ENCODE data around the gene ZNF75A. TPM values are rescaled to one million over a fixed set of nuclear protein-coding genes. Genes with fewer than 3 reads are reported as not detected.

The ZNF75A gene
- total RNA-seq, 1 experiment from 2014 or later = 17.6 TPM

DNA sequence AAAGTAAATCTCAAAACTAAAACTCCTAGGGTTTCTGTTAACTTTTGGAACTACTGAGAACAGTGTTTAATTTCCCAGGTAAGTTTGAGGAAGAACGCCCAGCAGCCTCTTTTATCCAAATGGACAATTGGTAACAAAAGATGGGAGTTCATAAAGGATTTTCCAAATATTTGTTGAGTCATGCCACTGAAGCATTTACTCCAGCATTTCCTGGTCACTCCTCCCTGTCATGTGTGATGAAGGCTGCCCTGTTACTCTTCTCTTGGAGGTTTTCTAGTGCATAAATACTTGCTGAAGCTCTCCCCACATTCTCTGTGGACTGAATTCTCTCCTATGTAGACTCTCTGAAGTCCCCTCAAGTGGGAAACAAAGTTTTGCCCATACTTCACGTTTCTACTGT, 16.5 kb downstream of the ZNF75A start:
- no peak overlapping the region for H3K4me3 ChIP-seq
- H3K4me1 ChIP-seq = no peaks in the 10 kb centered on the region
- DNase-seq = no peak
- H3K27ac ChIP-seq = no peak overlapping the region
- H3K27me3 ChIP-seq = no peaks in the 10 kb centered on the region
- H3K9me3 ChIP-seq (replicated peaks) = peaks cover 13% of the 10 kb centered on the region
- peaks cover 17% of the 10 kb centered on the region for H3K36me3 ChIP-seq

- H3K9me3 ChIP-seq (replicated peaks) = no peaks in the 10 kb centered on the region
These were observed 22.2 kb downstream of the ZNF75A start for GRCh38 chr16:3327514-3327913.

DNA sequence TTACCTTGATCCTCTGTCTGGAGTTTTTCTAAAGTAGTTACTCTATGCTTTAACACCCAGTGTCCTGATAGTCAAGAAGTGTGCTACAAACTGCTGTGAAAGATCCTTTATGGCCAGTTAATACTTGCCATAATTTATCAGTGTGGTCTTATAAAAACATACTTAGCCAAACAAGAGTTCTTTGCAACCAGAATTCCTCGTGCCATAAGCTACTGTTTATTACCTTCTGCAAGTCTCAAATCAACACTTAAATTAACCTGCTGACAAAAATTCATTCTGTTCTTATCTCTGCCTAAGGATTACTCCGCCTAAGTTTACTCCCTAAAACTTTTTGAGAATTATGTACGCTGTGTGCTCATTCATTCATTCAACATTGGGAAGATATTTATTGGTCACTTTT, 22.8 kb downstream of the ZNF75A start:
- Histone ChIP-seq H3K9me3 (replicated peaks) (no peaks in the 10 kb centered on the region), H3K4me1 (no peaks in the 10 kb centered on the region), H3K27me3 (no peaks in the 10 kb centered on the region), H3K4me3 (no peak overlapping the region), H3K36me3 (no peaks in the 10 kb centered on the region), H3K27ac (no peak overlapping the region)
- no peak for DNase-seq

More at GRCh38 chr16:3327514-3327913, 22.2 kb downstream of the ZNF75A start:
- Histone ChIP-seq H3K36me3 (no peaks in the 10 kb centered on the region), H3K27ac (no peak overlapping the region), H3K4me1 (no peaks in the 10 kb centered on the region), H3K27me3 (no peaks in the 10 kb centered on the region), H3K4me3 (no peak overlapping the region)
- DNase-seq = no peak

DNA sequence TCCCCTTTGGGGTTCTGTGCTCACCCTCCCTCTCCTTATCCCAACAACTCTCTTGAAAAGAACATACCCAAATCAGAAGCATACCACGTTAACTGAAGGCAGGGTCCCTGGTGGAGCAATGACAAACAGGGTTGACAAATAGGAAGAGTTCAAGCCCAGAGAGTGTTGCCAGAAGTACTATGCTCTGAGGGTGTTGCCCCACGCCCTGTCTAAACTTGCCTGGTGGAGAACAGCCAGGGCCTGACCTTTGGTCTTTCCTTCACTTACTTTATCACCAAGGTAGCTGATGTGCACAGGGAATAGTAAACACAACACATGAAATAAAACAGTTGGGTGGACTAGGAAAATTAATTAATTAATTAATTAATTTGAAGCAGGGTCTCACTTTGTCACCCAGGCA, 23.3 kb downstream of the ZNF75A start:
- no peaks in the 10 kb centered on the region for H3K36me3 ChIP-seq

DNA sequence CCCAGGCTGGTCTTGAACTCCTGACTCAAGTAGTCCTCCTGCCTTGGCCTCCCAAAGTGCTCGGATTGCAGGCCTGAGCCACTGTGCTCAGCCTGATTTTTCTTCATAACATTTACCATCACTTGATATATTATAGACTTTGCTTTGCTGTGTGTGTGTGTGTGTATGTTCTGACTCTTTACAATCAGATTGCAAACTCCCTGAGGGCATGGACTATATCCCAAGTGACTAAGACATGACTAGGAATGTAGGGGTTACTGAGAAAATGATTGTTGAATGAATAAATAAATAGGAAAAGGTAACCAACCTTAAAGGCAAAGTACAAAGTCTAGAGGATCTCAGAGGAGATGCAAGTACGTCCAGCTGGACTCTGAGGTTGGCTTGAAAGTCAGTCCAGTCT, 40.7 kb downstream of the ZNF75A start:
- H3K4me3 ChIP-seq = no peak overlapping the region
- no peak for DNase-seq
- no peak overlapping the region for H3K27ac ChIP-seq
- H3K27me3 ChIP-seq = no peaks in the 10 kb centered on the region
- no peaks in the 10 kb centered on the region for H3K36me3 ChIP-seq
- H3K9me3 ChIP-seq (replicated peaks) = no peaks in the 10 kb centered on the region
- H3K4me1 ChIP-seq = peaks cover 10% of the 10 kb centered on the region

More for the DNA sequence above, 23.3 kb downstream of the ZNF75A start:
- no peak overlapping the region for H3K4me3 ChIP-seq
- H3K27ac ChIP-seq = no peak overlapping the region
- H3K4me1 ChIP-seq = no peaks in the 10 kb centered on the region
- H3K27me3 ChIP-seq = no peaks in the 10 kb centered on the region
- H3K9me3 ChIP-seq (replicated peaks) = no peaks in the 10 kb centered on the region
- no peak for DNase-seq

GRCh38 chr16:3347586-3347985, 42.3 kb downstream of the ZNF75A start:
- no peaks in the 10 kb centered on the region for H3K9me3 ChIP-seq (replicated peaks)
- no peak overlapping the region for H3K27ac ChIP-seq
- peaks cover 10% of the 10 kb centered on the region for H3K4me1 ChIP-seq
- H3K36me3 ChIP-seq = no peaks in the 10 kb centered on the region
- H3K4me3 ChIP-seq = no peak overlapping the region
- no peaks in the 10 kb centered on the region for H3K27me3 ChIP-seq
- DNase-seq = no peak

DNA sequence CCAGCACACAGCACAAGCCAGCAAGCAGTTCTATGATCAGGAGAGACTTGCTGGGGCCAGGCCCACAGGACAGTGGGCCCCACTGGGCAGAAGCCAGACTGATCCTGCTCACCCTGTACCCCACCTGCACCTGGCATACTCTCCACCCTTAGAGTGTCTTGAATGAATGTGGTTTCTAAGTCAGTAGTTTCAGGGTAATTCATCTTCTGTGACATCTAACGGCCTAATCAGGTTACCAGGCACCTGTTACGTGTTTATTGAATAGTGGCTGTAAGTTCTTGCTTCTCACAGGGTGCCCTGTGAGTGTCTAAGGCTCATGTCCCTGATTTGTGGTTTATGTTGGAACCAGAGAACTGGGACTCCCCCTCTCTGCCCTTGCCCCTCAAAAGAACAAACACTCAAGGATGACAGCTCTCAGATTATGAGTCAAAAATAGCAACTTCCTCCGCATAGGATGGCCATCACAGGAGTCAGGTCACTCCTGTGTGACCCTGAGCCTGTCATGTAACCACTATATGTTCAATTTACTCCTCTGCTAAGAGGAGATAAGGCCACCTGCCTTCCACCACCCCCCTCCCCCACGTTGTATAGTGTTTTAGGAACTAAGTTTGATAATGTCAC, 43.4 kb downstream of the ZNF75A start:
- Histone ChIP-seq H3K27me3 (no peaks in the 10 kb centered on the region), H3K9me3 (replicated peaks) (no peaks in the 10 kb centered on the region), H3K4me3 (no peak overlapping the region), H3K27ac (no peak overlapping the region), H3K36me3 (no peaks in the 10 kb centered on the region), H3K4me1 (peaks cover 10% of the 10 kb centered on the region)
- peak in 1 of 2 experiments; percentile 13 for DNase-seq

DNA sequence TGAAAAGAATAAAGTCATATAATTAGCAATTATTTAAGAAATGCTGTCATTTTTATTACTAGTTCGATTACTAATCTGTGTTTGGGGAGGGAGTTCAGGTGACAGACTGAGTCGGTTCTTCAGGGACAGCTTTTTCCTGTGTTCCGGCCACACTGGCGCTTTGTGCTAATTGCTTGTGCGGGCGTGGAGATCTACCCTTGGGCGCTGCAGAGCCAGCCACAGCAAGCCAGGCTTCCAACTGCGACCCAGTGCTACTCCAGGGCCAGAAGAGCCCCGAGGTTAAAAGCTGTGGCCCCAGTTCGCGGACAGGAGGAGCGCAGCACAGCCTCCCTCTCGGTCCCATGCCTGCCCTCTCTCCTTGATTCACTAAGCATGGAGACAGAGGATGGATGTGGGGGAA, 43.9 kb downstream of the ZNF75A start:
- no peaks in the 10 kb centered on the region for H3K27me3 ChIP-seq
- H3K36me3 ChIP-seq = no peaks in the 10 kb centered on the region
- H3K4me3 ChIP-seq = no peak overlapping the region
- peak in 1 of 2 experiments; percentile 6 for DNase-seq
- peaks cover 10% of the 10 kb centered on the region for H3K4me1 ChIP-seq
- H3K9me3 ChIP-seq (replicated peaks) = no peaks in the 10 kb centered on the region
- no peak overlapping the region for H3K27ac ChIP-seq

DNA sequence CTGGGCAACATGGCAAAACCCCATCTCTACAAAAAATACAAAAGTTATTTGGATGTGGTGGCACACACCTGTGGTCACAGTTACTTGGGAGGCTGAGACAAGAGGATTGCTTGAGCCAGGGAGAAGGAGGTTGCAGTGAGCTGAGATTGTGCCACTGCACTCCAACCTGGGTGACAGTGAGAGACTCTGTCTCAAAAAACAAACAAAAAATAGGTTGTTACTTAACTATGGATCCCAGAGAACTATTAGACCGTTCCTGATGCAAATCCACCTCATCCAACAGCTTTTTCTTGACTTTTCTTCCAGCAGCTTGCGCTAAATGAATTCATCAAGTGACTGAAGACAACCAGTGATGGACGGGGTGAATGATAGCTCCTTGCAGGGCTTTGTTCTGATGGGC, 50.3 kb downstream of the ZNF75A start, which contains the start of gene OR2C1:
Gene OR2C1 (plus strand): TSS at position 301 of the 400 bp plus-strand sequence. CDS start 52 bp downstream, at position 353.
- Histone ChIP-seq H3K27ac (no peak within 1 kb of the TSS), H3K36me3 (no peaks in the 10 kb centered on the region), H3K4me3 (no peak within 1 kb of the TSS), H3K27me3 (no peaks in the 10 kb centered on the region), H3K4me1 (peaks cover 17% of the 10 kb centered on the region), H3K9me3 (replicated peaks) (no peaks in the 10 kb centered on the region)
- DNase-seq = no peak

DNA sequence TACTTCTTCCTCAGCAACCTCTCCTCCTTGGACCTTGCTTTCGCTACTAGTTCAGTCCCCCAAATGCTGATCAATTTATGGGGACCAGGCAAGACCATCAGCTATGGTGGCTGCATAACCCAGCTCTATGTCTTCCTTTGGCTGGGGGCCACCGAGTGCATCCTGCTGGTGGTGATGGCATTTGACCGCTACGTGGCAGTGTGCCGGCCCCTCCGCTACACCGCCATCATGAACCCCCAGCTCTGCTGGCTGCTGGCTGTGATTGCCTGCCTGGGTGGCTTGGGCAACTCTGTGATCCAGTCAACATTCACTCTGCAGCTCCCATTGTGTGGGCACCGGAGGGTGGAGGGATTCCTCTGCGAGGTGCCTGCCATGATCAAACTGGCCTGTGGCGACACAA, 50.8 kb downstream of the ZNF75A start:
- H3K4me1 ChIP-seq = peaks cover 17% of the 10 kb centered on the region
- no peaks in the 10 kb centered on the region for H3K9me3 ChIP-seq (replicated peaks)
- H3K4me3 ChIP-seq = no peak overlapping the region
- no peaks in the 10 kb centered on the region for H3K27me3 ChIP-seq
- no peak overlapping the region for H3K27ac ChIP-seq
- H3K36me3 ChIP-seq = no peaks in the 10 kb centered on the region
- no peak for DNase-seq

- peak overlapping the region; percentile 73 for H3K27ac ChIP-seq
- peaks cover 27% of the 10 kb centered on the region for H3K4me1 ChIP-seq
- no peak overlapping the region for H3K4me3 ChIP-seq
- no peaks in the 10 kb centered on the region for H3K27me3 ChIP-seq
- H3K9me3 ChIP-seq (replicated peaks) = peaks cover 2% of the 10 kb centered on the region; the same call in 1 of the 2 replicates
- H3K36me3 ChIP-seq = no peaks in the 10 kb centered on the region
- peak; percentile 17 to 54 for DNase-seq
These were observed 53.6 kb downstream of the ZNF75A start for GRCh38 chr16:3358871-3359270.

DNA sequence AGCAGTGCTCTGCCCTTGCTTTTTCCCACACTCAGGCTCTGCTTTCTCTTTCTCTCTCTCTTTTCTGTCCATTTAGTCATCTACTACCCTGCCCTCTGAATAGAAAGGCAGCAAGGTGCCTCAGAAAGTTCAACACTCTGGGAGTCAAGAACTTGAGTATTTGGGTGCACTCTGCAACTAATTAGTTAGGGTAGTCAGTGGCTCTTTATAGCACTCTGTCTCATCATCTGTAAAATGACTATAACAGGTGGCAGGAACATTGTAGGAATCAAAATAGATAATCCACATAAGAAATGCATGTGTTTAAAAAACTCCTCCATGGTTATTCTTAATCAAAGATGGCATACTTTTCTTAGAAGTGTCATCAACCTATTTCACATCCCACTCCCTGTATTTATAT, 57.6 kb downstream of the ZNF75A start:
- H3K36me3 ChIP-seq = no peaks in the 10 kb centered on the region
- peak in 1 of 2 experiments; percentile 27 for DNase-seq
- peak overlapping the region; percentile 62 for H3K27ac ChIP-seq
- no peaks in the 10 kb centered on the region for H3K27me3 ChIP-seq
- H3K9me3 ChIP-seq (replicated peaks) = peaks cover 2% of the 10 kb centered on the region; the same call in 1 of the 2 replicates
- H3K4me3 ChIP-seq = no peak overlapping the region
- H3K4me1 ChIP-seq = peaks cover 27% of the 10 kb centered on the region

- peak in 1 of 2 experiments; percentile 41 for DNase-seq
- Histone ChIP-seq H3K9me3 (replicated peaks) (peaks cover 2% of the 10 kb centered on the region; the same call in 1 of the 2 replicates), H3K27ac (no peak overlapping the region; the same call in 1 of the 2 replicates), H3K27me3 (no peaks in the 10 kb centered on the region), H3K36me3 (no peaks in the 10 kb centered on the region), H3K4me1 (peaks cover 22% of the 10 kb centered on the region), H3K4me3 (no peak overlapping the region)
These were observed 58.5 kb downstream of the ZNF75A start for GRCh38 chr16:3363793-3364192.

- H3K4me3 ChIP-seq = no peak overlapping the region
- no peak for DNase-seq
- H3K27ac ChIP-seq = no peak overlapping the region
These were observed 59.6 kb downstream of the ZNF75A start for GRCh38 chr16:3364774-3365427.

More at GRCh38 chr16:3364774-3365427, 59.6 kb downstream of the ZNF75A start:
- H3K9me3 ChIP-seq (replicated peaks) = peaks cover 2% of the 10 kb centered on the region; the same call in 1 of the 2 replicates
- H3K27me3 ChIP-seq = no peaks in the 10 kb centered on the region
- H3K36me3 ChIP-seq = no peaks in the 10 kb centered on the region
- peaks cover 11% of the 10 kb centered on the region for H3K4me1 ChIP-seq
